HG02678 (cell line): ENCODE data around the gene PCDH17.

ENCODE experiments used
- ATAC-seq: cut with Tn5 transposase; IDR thresholded peaks from one replicate; pipeline ENCODE4 v1.9.1; 2021; ENCODE audit warnings: mild to moderate bottlenecking, moderate library complexity; ENCODE audit not compliant: unreplicated experiment

PCDH17 gene

GRCh38 chr13:57726981-57727380 is 95.4 kb downstream of the PCDH17 start:
- ATAC-seq: no peak

- no peak for ATAC-seq
Measured at GRCh38 chr13:57734306-57734705, 102.8 kb downstream of the PCDH17 start.

- no peak for ATAC-seq
Measured at GRCh38 chr13:57739089-57739488, 107.5 kb downstream of the PCDH17 start.

- no peak for ATAC-seq
Measured at GRCh38 chr13:57739543-57740190, 108.1 kb downstream of the PCDH17 start.

GRCh38 chr13:57740719-57741118 is 109.2 kb downstream of the PCDH17 start:
- no peak for ATAC-seq

- ATAC-seq: no peak
Measured at GRCh38 chr13:57748096-57748495, 116.6 kb downstream of the PCDH17 start.

- ATAC-seq: no peak
Measured at GRCh38 chr13:57760951-57761350, 129.4 kb downstream of the PCDH17 start.

GRCh38 chr13:57763689-57764088 is 132.1 kb downstream of the PCDH17 start:
- ATAC-seq: no peak
